H1 (cell line): ENCODE measurements around the gene ALPG.

Experiments
- CEBPB ChIP-seq: IDR thresholded peaks from 2 replicates; pipeline ENCODE4 v1.6.1; 2012; ENCODE audit warnings: low read depth, low read length
- CTCF ChIP-seq, 3 experiments: IDR thresholded peaks; 1 replicate in 2 of 3; 2 replicates in 1 of 3; pipeline versions ENCODE4 v1.5.1 to v1.6.1; 2011; ENCODE audit warnings: low read length in 3 of 3, mild to moderate bottlenecking in 3 of 3, inconsistent platforms in 2 of 3, low read depth in 1 of 3, moderate library complexity in 1 of 3; ENCODE audit not compliant: insufficient read depth in 1 of 3; ENCODE audit errors: control extremely low read depth in 1 of 3
- EP300 ChIP-seq, 2 experiments: IDR thresholded peaks; 1 replicate in 1 of 2; 2 replicates in 1 of 2; pipeline ENCODE4 v1.6.1; 2011 to 2012; ENCODE audit warnings: low read depth in 2 of 2, low read length in 2 of 2, mild to moderate bottlenecking in 2 of 2, borderline replicate concordance in 1 of 2, inconsistent platforms in 1 of 2, moderate library complexity in 1 of 2
- EZH2 ChIP-seq: fragments of 200-600 bp; sonication (generic); IDR thresholded peaks from 2 replicates; pipeline ENCODE4 v1.7.1; 2012; ENCODE audit warnings: low read depth, mild to moderate bottlenecking, moderate library complexity, low read length, inconsistent platforms; ENCODE audit not compliant: severe bottlenecking
- HDAC2 ChIP-seq, 2 experiments: fragments of 300-600 bp in 1 of 2; sonication (generic) in 1 of 2; IDR thresholded peaks; 2 replicates each; pipeline ENCODE4 v1.6.1; 2011 to 2012; ENCODE audit warnings: low read depth in 2 of 2, low read length in 2 of 2, mild to moderate bottlenecking in 2 of 2, moderate library complexity in 2 of 2, borderline replicate concordance in 1 of 2, inconsistent platforms in 1 of 2
- PHF8 ChIP-seq: fragments of 200-600 bp; sonication (generic); conservative IDR thresholded peaks from 2 replicates; pipeline ENCODE4 v1.7.1; 2012; ENCODE audit warnings: low read depth, mild to moderate bottlenecking, inconsistent platforms, low read length, moderate library complexity
- POLR2A ChIP-seq, 2 experiments: IDR thresholded peaks; 1 replicate in 1 of 2; 2 replicates in 1 of 2; pipeline ENCODE4 v1.6.1; 2011; ENCODE audit warnings: low read depth in 2 of 2, low read length in 2 of 2, mild to moderate bottlenecking in 2 of 2; ENCODE audit errors: control extremely low read depth in 1 of 2
- SIRT6 ChIP-seq: IDR thresholded peaks from one replicate; pipeline ENCODE4 v1.7.1; 2012; ENCODE audit warnings: low read length, inconsistent platforms
- USF2 ChIP-seq: IDR thresholded peaks from 2 replicates; pipeline ENCODE4 v1.6.1; 2011; ENCODE audit warnings: low read length, improper control_type of control experiment
- TF ChIP-seq, protein P1 (sequence below): IDR thresholded peaks from 2 replicates; pipeline ENCODE4 v1.6.1; 2012; ENCODE audit warnings: low read length, inconsistent platforms

- no peak for TF ChIP-seq EP300 (IDR thresholded peaks at IDR 0.05; ENCODE audit: borderline replicate concordance in 1 of 2, low read depth in 2 of 2, low read length in 2 of 2)
- no peak for TF ChIP-seq CTCF (IDR thresholded peaks at IDR 0.05; ENCODE audit: control extremely low read depth in 1 of 3, insufficient read depth in 1 of 3, low read depth in 1 of 3, low read length in 3 of 3)
- no peak for TF ChIP-seq POLR2A (IDR thresholded peaks at IDR 0.05; ENCODE audit: control extremely low read depth in 1 of 2, low read depth in 2 of 2, low read length in 2 of 2)
- TF ChIP-seq, protein P1, sequence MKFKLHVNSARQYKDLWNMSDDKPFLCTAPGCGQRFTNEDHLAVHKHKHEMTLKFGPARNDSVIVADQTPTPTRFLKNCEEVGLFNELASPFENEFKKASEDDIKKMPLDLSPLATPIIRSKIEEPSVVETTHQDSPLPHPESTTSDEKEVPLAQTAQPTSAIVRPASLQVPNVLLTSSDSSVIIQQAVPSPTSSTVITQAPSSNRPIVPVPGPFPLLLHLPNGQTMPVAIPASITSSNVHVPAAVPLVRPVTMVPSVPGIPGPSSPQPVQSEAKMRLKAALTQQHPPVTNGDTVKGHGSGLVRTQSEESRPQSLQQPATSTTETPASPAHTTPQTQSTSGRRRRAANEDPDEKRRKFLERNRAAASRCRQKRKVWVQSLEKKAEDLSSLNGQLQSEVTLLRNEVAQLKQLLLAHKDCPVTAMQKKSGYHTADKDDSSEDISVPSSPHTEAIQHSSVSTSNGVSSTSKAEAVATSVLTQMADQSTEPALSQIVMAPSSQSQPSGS: no peak
- no peak for TF ChIP-seq PHF8
- TF ChIP-seq EZH2: no peak
- TF ChIP-seq USF2: no peak
- no peak for TF ChIP-seq CEBPB
- TF ChIP-seq HDAC2 (IDR thresholded peaks at IDR 0.05; ENCODE audit: borderline replicate concordance in 1 of 2, low read depth in 2 of 2, low read length in 2 of 2): no peak
- no peak for TF ChIP-seq SIRT6
These were observed 49.0 kb downstream of the ALPG start, which contains the start of gene ALPI for GRCh38 chr2:232455426-232456255.
